Measurements from ENCODE around the gene TASP1. TPM values are rescaled to one million over a fixed set of nuclear protein-coding genes. Genes with fewer than 3 reads are reported as not detected.
"Not testable (repeated sequence)": the region's sequence is repeated elsewhere in the genome, so short reads cannot be mapped to it uniquely, and the experiment has no call there.

TASP1 gene
- polyA plus RNA-seq, 10 donors, result 6.2 to 10.0 (median 7.2) TPM

DNA sequence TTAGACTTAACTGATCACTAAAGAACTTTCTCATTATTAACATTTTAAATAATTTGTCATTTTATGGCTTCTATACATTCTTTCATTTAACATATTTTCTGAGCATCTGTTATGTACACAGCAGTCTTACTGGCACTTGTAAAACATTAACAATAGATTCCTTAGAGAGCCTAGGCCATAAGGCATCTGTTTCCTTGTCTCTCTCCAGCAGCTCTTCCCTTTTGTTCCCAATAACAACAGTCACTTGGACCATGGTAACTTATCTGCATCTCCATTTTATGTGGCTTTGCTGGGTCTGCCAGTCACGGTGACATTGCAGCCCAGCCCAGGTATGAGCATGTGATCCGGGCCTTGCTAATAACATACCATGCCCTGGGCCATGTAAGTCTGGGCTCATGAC is 11.7 kb upstream of the TASP1 start:
- DNase-seq, result no peak

DNA sequence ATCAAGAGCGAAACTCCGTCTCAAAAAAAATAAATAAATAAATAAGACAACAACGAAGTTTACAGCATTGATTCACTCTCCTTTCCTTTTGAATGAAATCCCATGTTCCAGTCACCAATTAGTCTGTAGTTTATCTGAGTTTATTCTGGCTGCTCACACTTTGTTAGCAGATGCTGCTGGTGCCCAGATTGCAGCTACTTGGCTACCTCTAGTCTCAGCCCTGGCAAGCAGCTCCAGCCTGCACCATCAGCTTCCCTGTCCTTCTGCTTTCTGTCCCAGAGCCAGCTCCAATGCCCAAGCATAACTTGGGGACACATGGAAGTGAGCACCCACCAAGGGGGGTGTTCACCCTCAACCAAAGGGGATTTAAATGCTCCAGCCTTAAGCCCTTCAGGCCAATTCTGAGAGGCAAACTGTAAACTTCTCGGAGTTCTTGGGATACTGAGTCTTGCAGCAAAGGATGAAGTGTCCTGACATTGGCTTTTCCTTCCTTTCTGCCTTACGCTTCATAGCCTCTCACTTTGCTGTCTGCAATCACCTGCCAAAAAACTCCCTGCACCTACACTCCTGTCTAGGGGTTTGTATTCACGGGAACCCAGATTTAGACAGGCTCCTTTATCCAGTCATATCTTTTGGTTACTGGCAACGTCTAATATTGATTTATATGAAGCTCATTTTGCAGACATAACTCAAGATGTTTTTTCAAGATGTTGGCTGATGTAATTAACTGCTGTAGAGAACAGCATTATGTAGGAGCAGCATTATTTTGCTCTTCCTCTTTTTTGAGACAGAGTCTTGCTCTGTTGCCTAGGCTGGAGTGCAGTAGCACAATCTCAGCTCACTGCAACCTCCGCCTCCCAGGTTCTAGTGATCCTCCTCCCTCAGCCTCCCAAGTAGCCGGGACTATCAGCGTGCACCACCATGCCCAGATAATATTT is 9.8 kb upstream of the TASP1 start:
- peak in 1 of 3 donors; percentile 41 for DNase-seq

DNA sequence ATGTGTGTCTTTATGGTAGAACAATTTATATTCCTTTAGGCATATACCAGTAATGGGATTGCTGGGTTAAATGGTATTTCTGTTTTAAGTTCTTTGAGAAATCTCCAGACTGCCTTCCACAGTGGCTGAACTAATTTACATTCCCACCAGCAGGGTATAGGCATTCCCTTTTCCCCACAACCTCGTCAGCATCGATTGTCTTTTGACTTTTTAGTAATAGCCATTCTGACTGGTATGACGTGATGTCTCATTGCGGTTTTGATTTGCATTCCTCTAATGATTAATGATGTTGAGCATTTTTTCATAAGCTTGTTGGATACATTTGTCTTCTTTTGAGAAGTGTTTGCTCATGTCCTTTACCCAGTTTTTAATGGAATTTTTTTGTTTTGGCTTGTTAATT is 5.3 kb upstream of the TASP1 start:
- DNase-seq, result no peak

DNA sequence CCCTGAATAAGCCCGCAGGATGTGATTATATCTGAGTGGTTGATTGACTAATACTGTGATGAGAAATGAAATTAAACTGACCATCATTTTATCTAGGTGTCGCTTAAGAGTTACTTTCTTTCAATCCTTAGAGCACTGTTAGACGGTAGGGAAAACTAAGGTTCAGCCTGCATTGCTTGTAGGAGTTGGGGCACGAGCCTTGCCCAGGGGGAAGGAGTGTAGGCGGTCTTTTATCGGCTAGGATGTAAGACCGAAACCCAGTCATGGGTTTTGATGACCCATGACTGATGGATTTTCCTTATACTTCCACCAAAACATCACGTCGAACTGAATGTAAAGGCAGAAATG is 392 bp upstream of the TASP1 start:
- DNase-seq, result no peak

DNA sequence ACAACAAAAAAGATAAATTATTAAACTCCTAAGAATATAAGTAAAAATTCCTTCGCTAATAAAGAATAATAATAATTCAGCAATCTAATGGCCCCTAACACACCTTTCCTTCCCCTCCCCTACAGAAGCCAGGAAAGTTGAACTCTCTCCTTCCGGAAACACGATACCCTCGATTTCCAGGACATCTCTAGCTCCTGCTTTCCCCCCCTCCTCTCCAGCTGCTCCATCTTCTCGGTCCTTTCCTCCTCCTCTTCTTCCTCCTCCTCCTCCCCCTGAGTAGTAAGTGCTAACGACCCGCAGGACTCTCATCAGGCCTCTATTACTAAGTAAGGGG is 603 bp downstream of the TASP1 start:
- no peak for DNase-seq

DNA sequence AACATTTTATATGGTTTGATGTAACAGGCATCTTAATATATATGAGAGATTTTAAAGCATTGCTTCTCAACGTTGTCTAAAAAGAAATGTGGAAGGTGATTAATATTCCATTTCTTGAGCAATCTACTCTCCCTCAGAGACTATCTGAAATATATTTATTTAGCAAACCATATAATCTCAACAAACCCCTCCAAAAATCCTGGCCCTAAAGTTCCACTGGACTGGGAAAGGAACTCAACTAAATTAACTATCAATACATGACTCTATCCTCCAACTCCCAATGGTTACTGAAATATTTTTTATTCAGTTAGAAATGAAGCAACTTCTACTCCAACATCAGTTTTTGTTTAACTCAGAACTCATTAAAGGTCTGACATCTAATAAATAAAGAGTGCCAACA is 6.3 kb downstream of the TASP1 start:
- DNase-seq, result peak in 1 of 3 donors; percentile 67

DNA sequence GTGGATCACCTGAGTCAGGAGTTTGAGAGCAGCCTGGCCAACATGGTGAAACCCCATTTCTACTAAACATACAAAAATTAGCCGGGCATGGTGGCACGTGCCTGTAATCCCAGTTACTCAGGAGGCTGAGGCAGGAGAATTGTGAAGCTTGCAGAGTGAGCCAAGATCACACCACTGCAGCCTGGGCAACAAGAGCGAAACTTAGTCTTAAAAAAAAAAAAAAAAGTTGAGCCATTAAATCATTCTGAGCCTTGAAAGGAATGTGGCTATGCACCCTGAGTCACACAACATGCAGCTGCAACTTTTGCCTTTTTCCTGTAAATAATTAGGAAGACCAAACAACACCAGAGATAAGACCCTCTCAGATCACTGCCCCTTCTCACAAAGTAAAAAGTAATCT is 11.2 kb downstream of the TASP1 start:
- not testable (repeated sequence) for DNase-seq

DNA sequence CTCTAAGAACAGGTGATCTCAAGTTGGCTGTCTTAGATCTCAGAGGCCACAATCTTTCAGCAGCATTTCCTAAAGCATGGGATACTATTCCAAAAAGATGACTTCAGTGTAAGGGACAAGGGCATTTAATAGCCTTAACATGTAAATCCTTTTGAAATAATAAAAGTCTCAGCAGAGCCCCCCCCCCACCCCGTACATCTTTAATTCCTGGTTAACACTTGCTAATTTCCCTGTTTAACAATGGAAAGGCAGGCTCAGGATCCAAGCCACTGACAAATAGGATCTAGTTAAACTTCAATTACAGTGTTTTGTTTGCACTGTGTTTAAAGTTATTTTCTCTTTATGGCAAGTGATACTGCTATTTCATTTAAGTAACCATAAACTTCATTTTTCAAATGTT is 12.0 kb downstream of the TASP1 start:
- no peak for DNase-seq

DNA sequence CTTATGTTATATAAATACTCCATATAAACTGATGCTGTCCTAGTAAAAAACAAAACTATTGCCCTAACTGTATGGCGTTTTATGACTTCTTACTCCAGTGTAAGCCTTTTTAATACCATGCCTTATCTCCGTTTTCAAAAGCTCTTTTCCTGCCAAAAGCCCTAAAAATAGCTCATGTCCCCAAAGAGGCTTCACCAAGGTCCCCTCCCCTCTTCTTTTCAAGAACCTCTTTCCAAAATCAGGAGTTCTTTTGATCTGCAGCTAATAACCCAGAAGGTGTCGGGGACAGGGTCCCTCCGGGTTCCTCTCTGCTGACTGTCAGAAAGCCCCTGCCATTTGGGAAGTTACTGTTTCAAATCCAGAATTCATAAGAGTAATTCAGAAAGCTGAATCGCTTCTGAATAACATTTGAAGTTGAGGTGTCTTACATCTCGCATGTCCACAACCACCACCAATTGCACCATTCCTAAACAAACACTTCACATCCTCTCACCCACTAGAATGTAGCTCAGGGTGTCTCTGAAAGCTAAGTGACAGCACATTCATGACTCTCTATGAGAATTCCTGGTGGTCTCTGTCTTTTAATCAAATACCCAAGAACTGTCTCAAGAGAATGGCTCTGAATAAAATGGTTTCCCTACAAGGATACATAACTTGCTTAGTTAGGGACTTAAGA is 13.3 kb downstream of the TASP1 start:
- DNase-seq, result no peak

DNA sequence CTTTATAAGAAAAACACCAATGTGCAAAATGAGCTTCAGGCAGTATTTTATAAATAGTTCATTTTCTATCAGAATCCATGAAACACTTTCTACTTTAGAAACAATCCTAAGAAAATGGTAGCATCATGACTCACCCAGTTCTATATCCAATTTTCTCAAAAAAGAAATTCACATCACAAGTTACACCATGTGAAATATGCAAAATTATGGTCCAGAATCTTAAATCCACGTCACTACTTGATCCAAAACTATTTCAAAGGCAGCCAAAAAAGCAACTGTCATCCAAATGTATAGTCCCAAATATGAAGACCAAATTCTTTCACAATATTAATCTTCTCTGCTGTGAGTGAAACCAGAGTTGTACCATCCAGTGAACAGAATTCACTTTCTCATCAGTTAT is 19.3 kb downstream of the TASP1 start:
- peak in 1 of 3 donors; percentile 49 for DNase-seq

DNA sequence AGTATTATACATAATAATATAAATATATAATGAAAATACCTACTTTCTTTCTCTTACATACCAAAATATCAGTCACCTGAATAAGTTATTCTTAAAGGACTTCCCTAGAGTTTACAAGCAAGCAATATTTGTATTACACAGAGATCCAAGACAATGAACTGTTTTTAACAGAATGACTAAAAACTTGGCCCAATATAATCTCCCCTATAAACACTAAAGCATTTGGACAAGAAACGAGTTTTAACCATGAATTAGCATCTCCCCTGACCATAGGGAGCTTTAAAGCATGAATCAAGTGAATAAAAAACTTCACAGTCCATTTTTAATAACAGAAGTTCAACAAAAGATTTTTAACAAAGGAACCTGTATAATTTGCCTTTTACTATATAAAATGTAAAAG is 20.3 kb downstream of the TASP1 start:
- DNase-seq, result peak in 1 of 3 donors; percentile 34

DNA sequence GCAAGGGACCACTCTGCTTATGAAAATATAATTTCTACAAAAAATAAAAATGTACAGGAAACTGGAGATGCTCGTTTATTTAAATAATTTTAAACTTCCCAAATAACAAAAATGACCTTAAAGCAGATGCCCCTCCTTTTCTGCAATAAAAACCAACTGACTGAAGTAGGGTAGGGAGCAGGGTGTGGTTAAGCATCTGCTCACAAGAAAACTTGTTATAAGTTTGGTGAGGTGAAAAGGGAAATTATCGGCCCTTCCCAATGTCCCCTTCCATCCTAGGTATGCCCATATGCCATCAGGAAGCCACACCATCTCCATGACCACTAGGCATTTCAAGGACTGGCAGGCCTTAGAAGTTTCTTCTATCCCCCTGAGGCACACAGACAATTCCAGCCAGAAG is 21.1 kb downstream of the TASP1 start:
- DNase-seq, result not testable (repeated sequence)

DNA sequence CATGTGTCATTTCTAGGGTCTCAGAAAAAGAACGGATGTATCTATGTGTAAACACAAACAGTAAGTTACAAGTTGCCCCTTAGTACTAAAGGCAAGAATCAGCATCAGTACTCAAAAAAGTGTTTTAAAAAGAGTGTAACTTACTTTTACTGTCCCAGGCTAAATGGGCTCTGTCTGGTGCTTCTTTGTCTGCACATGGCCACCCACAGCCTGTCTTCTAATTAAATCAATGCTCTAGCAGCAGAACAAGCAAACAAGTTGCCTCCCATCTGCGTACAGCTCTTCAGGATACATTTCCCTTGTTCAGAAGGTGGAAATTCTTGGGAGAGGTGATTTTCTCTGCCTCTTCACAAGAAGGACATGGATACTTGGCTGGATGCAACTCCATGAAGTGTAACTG is 22.0 kb downstream of the TASP1 start:
- not testable (repeated sequence) for DNase-seq

DNA sequence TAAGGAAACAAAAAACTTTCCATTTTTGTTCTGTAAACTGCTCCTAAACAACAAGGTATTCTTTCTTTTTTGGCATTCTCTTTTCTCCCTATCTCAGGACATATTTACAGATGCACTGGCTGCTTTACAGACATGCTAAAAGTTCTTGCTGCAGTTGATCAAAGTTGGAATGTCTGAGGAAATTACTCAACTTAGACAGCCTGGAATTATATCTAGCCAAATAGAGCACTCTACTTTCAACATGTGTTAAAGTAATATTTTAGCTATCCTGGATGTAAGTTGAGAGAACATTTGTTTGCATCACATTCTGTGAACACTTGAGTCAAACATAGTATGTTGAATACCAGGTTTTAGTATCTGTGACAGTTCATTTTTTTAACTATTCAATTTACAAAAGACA is 24.8 kb downstream of the TASP1 start:
- peak in 2 of 3 donors; percentile 49 to 72 for DNase-seq

DNA sequence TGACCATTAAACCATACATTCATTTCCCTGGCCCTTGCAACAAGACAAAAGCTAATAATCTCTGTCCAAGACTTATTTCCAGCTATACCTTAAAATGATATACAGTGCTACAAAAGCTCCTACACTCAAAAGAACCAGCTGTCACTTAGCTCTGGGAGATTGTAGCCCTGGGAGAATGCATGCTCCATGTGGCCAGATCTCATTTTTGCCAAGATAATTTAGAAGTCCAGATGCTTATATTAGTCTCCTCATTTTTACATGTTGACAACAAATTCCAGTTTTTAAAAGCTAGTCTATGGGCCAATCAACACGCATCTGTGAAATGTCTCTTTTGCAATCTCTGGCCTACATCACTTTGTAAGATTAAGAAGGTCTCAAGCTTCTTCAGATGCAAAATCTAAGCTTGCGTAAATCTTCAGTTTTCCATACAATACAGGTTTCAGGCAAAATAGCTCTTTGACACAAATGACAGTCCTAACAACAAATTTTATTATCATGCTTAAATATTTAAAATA is 27.1 kb downstream of the TASP1 start:
- DNase-seq, result peak in 2 of 3 donors; percentile 32 to 73

DNA sequence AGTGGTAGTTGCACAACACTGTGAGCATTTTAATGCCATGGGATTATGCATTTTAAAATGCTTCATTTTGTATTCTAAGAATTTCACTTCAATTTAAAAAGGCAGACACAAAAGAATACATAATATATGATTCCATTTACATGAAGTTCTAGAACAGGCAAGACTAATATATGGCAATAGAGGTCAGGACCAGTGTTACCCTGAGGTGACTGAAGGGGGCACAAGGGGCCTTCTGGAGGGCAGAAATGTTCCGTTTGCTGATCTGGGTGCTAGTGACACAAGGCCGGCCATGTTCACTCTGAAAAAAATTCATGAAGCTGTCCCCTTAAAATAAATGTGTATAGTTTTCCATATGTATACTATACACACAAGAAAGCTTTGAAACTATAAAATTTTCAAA is 28.5 kb downstream of the TASP1 start:
- no peak for DNase-seq

DNA sequence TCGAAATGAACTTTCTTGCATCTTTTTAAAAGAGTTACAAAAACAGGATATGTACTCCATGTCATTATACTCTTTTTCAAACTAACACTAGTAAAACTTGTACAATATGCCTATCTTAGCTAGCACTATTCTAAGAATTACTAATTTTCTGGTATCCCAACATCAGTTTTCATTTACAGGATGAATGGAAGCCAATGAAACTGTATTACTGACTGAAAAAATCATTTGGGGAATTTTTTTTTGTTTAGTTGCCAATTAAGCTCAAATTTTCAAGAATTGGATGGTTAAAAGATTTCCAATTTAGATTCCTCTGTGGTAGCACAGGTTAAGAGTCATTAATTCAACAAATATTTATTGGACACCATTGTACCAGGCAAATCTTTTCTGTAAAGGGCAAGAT is 30.7 kb downstream of the TASP1 start:
- DNase-seq, result peak in 1 of 3 donors; percentile 53

DNA sequence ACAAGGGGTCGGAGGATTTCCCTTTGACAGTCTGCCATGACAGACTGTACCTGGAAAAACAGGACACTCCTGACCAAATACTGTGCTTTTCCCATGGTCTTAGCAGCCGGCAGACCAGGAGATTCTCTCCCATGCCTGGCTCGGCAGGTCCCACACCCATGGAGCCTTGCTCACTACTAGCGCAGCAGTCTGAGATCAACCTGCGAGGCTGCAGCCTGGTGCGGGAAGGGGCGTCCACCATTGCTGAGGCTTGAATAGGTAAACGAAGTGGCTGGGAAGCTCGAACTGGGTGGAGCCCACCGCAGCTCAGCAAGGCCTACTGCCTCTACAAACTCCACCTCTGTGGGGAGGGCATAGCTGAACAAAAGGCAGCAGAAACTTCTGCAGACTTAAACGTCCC is 45.3 kb downstream of the TASP1 start:
- not testable (repeated sequence) for DNase-seq

DNA sequence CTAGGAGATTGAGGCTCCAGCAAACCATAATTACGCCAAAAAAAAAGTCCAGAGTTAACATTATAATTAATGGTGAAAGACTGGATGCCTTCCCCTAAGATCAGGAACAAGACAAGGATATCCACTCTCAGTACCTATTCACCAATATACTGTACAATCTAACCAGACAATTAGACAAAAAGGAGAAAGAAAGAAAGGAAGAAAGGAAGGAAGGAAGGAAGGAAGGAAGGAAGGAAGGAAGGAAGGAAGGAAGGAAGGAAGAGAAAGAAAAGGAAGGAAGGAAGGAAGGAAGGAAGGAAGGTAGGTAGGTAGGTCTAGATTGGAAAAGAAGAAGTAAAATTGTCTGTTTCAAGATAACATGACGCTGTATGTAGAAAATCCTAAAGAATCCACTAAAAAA is 50.7 kb downstream of the TASP1 start:
- DNase-seq, result no peak

DNA sequence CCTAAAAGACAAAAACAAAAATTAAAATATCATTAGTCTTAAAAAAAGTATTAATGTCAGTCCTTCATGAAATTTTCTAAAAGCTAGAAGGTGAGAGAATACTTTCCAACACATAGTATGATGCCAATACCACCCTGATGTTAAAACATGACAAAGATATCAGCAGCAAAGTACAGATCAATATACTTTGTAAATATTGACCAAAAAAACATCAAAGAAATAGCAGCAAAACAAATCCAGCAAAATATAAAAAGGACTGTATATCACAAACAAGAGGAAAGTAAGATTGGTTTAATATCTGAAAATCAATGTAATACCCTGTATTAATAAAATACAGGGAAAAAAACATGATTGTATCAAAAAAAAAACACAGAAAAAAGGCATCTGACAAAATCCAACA is 51.4 kb downstream of the TASP1 start:
- no peak for DNase-seq

DNA sequence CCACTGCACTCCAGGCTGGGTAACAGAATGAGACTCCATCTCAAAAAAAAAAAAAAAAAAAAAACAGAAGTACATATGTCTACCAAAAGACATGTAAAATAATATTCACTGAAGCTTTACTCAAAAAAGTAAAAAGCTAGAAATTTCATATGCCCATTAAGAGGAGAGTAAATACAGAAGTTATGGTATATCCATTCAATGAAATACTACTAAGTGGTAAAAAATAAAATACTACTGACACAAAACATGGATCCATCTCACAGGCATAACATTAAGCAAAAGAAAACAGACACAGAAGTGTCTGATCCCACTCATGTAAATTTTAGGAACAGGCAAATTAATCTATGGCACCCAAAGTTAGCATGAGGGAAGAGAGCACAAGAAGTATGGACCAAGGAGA is 52.6 kb downstream of the TASP1 start:
- no peak for DNase-seq

DNA sequence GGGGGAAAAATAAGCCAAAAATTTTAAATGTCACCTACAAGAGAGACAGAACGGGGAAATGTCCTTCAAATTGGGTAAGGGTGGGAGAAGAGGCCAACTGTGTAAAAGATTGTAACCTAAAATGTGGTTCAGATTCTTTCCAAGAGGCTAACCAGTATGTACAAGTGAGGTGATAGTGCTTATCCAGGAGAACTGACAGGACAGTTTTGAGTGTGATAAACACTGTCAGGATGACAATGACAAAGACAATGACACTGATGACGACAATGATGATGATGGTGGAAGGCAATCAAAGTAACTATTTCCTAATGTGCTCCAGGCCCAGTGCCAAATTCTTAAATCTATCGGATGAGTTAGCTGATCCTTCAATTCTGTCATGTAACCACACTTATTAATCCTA is 57.3 kb downstream of the TASP1 start:
- no peak for DNase-seq

DNA sequence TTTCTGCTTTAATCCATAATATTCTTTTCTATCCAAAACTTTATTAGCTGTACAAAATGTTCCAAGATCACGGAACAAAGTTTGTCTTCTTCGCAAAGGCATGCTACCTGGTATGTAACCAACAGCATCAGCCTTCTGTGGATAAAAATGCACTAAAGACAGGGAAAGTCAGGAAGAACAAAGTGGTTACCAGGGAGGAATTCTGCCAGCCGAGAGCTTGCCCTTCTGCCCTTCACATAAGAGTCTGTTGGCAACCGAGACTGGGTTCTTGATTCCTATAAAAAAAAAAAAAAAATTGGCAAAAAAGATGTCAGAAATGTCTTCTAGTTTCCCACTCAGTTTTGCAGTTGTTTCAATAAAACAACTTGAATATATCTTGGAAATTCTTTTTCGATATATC is 58.0 kb downstream of the TASP1 start:
- DNase-seq, result no peak

Measured in muscle of back (tissue), 11 donors.